ENCODE results near the gene AVP.

The AVP gene

DNA sequence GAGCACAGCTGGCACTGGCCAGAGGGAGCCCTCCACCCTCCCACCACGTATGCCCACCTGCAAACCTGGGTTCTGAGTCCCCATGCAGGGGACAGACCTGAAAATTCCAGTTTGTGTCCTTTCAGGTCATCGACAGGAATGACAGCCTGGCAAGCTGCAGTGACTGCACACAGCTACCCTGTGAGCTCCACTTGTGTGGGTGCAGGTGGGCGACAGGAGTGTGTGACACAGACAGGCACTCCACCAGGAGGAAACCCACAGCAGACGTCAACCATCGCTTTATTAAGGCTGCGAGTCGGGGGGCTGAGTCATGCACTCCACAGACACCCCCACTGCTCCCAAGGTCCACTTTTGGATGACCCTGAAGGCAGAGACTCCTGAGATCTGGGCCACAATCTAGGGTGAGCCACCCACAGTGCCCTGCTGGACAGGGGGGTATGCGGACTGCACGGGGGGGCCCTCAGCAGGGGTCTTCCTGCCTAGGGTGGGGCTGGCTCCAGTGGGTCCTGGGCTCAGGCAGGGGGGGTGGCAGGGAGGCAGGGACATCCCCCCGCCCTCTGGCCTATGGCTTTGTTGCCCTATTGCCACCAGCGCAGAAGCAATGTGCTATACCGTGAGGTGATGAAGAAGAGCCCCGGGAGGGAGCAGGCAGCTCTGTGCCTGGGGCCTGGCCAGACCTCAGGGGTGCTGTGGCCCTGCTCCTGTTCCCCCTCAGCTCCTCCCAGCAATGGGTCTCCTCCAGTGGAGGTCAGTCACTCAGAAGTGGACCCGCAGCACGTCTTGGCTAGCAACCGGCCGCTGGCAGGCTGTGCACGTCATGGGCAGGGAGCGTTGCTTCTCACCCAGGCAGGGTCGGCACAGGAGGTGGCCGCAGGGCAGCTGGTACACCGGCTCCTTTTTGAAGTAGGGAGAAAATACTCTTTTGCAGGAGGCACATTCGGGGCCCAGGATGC lies 25.1 kb upstream of the AVP start:
- DNase-seq = no peak

GRCh38 chr20:3107464-3108025 lies 23.0 kb upstream of the AVP start:
- no peak for DNase-seq

GRCh38 chr20:3106658-3107463 lies 22.3 kb upstream of the AVP start:
- DNase-seq = no peak

GRCh38 chr20:3106185-3106584 lies 21.7 kb upstream of the AVP start:
- no peak for DNase-seq

GRCh38 chr20:3105256-3106137 lies 21.0 kb upstream of the AVP start:
- no peak for DNase-seq

- DNase-seq = no peak
Observed at GRCh38 chr20:3103369-3104032, 19.0 kb upstream of the AVP start.

DNA sequence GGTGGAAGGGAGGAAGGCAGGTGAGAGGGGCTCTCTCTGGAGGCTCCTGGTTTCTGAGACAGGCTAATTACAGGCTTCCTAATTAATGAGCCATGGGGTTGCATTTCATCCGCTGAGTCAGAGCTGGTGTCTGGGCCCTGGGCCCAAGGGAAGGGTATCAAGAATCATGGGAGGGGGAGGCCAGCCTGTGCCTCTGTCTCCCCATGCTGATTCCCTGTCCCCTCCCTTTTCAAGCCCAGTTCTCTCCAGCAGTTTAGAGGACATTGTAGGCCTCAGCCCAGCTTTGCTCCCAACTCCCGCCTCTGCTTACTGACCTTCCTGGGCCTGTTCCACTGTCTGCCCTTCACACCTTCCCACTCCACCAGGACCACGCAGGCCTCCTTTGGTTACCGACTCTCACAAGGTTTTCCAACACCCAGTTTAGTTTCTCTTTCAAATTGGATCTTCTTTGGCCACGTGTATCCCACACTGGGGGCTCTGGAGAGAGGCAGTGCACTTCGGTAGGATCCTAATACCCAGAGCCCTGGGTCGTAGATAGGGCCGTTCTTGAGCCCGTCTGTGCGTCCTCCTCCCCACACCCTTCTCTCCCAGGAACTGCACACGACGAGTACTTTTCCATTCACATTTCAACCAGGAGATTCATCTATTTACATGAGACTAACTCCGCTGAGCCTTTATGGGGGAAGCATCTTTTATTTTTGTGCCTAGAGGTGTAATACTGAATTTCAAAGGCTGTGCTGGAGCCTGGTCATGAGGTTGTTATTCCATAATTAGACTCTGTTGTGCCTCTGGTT lies 18.2 kb upstream of the AVP start:
- DNase-seq = no peak

DNA sequence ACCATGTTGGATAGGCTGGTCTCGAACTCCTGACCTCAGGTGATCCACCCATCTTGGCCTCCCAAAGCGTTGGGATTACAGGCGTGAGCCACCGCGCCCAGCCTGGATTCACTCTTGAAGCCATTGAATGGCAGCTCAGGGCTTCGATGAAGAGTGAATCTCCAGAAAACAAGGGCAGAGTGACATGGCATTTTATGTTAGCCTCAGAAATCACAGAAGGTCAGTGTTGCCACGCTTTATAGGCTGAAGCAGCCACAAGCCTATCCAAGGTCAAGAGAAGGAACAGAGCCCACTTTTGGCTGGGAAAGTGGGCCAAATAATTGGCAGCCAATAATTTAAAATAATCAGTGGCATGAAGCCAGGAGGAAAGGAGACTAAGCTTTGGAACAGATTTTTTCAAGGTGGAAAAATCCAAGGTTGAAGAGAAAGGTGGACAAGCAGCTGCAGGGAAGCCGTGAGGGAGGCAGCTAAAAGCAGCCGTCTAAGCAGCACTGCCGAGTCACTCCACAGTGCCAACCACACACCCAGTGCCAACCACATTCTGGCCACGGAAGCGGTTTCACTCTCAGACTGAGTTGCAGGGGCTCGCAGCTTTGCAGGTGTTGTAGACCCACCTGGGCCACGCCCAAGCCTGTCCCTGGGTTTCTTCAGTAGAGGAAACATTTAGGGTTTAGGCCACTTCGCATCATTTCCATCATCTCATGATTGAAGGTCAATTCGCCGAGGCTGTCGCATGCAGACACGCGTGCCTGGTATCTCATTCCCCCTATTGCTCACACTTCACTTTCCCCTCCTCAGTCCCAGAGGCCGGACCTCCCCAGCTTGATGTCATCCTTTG lies 17.4 kb upstream of the AVP start:
- no peak for DNase-seq

GRCh38 chr20:3101251-3101650 lies 16.7 kb upstream of the AVP start:
- DNase-seq = no peak

- DNase-seq = no peak
Observed at GRCh38 chr20:3100480-3100879, 16.0 kb upstream of the AVP start.

DNA sequence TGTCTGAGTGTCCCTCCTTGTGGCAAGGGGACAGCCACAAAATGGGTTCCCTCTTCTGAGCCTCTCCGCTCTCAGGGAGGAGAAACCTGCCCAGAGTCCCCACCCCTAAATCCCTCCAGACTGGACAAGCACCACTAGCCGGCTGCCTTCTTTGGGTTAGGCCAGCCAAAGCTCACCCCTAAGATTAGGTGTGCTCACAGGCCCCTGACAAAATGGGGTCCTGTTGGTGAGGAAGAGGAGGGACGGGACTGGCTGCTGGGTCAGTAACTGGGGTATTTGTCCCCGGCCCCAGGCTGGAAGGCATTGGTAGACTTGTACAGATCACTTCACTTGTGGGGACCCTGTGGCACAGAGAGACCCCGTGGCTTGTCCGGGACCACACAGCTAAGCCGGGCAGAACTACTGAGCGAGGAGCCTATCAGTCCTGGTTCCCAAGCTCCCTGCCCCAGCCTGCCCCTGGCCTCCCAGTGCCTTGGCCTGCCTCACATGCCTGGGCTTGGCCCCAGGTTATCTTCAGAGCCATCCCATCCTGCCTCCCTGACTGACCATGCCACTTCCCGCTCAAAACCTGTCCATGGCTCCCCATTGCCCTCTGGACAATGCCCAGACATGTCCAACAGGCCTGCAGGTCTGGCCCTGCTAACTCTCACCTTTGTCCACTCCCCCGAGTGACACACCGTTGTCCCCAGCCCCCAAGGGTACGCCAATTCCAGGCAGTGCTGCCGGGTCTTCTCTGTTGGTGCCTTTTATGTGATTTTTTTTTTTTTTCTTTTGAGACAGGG lies 10.5 kb upstream of the AVP start:
- no peak for DNase-seq

GRCh38 chr20:3093861-3094361 lies 9.4 kb upstream of the AVP start:
- DNase-seq = no peak

- no peak for DNase-seq
Observed at GRCh38 chr20:3092611-3093379, 8.3 kb upstream of the AVP start.

DNA sequence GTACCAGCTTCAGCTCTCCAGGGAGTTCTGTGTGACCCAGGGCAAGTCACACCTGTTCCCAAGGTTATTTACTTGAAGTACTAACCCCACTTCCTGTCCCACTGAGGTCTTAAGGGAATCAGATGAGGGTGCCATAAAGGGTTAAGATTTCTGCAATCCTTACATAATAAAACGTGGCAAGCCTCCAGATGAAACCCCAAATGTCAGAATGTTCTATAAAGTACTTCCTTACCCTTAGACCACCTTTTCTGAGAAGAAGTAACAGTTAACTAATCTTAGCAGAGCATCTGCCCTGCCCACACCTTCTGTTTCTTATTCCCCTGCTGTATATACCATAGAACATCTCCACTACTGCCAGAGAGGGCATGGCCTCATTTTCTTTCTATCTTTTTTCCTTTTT lies 6.0 kb upstream of the AVP start:
- no peak for DNase-seq

DNA sequence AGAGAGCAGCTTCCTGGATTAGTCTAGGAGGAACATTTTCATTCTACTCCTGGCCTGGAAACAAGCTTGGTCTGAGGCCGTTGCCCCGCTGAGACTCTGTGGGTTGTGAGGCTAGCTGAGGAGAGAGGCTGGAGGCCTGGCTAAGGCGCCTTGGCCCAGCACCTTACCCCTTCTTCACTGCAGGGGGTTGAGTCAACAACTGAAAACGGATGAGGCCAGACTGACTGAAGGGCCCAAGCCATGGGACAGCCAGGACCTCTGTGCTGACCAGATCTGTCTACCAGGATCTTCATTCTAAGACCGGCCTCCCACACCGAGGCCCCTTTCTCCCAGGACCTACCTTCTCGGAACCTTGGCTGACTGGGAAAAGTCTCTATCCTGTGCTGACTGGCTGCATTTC lies 3.5 kb upstream of the AVP start:
- no peak for DNase-seq

- DNase-seq = no peak
Observed at GRCh38 chr20:3085571-3086072, 1.1 kb upstream of the AVP start.

- no peak for DNase-seq
Observed at GRCh38 chr20:3084986-3085360, 449 bp upstream of the AVP start.
